Activated T-cell treated with anti-CD3 and anti-CD28 coated beads, Interleukin-2, amount 50 U/mL, for 24 hours (primary cell): ENCODE results near the gene SYTL3.
A peak's percentile ranks its signal among the peaks of the same experiment; 100 is the strongest.

ENCODE experiments used
- DNase-seq: peaks from one replicate; pipeline ENCODE4 v3.0.0-alpha.2; 2020
- H3K27ac Mint-ChIP-seq: 2 replicates; pipeline ENCODE4 v1.8.0; 2020; ENCODE audit warnings: mild to moderate bottlenecking, mixed read lengths
- H3K27me3 Mint-ChIP-seq: 2 replicates; pipeline ENCODE4 v1.8.0; 2020; ENCODE audit warnings: mixed read lengths
- H3K36me3 Mint-ChIP-seq: 2 replicates; pipeline ENCODE4 v1.8.0; 2020; ENCODE audit warnings: low read depth, mixed read lengths
- H3K4me1 Mint-ChIP-seq: 2 replicates; pipeline ENCODE4 v1.8.0; 2020; ENCODE audit warnings: low read depth, mixed read lengths
- H3K4me3 Mint-ChIP-seq: 2 replicates; pipeline ENCODE4 v1.8.0; 2020; ENCODE audit warnings: mild to moderate bottlenecking, moderate library complexity, mixed read lengths
- H3K9me3 Mint-ChIP-seq: 2 replicates; pipeline ENCODE4 v1.8.0; 2020; ENCODE audit warnings: mixed read lengths

The SYTL3 gene

GRCh38 chr6:158764183-158764849 is 114.5 kb downstream of the SYTL3 start:
- no peak overlapping the region for H3K4me3 Mint-ChIP-seq
- peak overlapping the region; percentile 85 for H3K27ac Mint-ChIP-seq
- H3K4me1 Mint-ChIP-seq: peaks cover 1% of the 10 kb centered on the region
- DNase-seq: no peak
- no peaks in the 10 kb centered on the region for H3K27me3 Mint-ChIP-seq
- H3K36me3 Mint-ChIP-seq: peaks cover 98% of the 10 kb centered on the region
- H3K9me3 Mint-ChIP-seq: no peaks in the 10 kb centered on the region

- H3K4me3 Mint-ChIP-seq: no peak overlapping the region
- DNase-seq: no peak
- no peaks in the 10 kb centered on the region for H3K27me3 Mint-ChIP-seq
- peaks cover 98% of the 10 kb centered on the region for H3K36me3 Mint-ChIP-seq
- peaks cover 7% of the 10 kb centered on the region for H3K4me1 Mint-ChIP-seq
- H3K27ac Mint-ChIP-seq: peak overlapping the region; percentile 85
- no peaks in the 10 kb centered on the region for H3K9me3 Mint-ChIP-seq
Measured at GRCh38 chr6:158764926-158765325, 115.1 kb downstream of the SYTL3 start.

GRCh38 chr6:158765499-158766068 is 115.7 kb downstream of the SYTL3 start:
- no peaks in the 10 kb centered on the region for H3K27me3 Mint-ChIP-seq
- H3K4me3 Mint-ChIP-seq: no peak overlapping the region
- H3K27ac Mint-ChIP-seq: peak overlapping the region; percentile 85
- DNase-seq: no peak
- peaks cover 98% of the 10 kb centered on the region for H3K36me3 Mint-ChIP-seq
- no peaks in the 10 kb centered on the region for H3K9me3 Mint-ChIP-seq
- peaks cover 9% of the 10 kb centered on the region for H3K4me1 Mint-ChIP-seq

- H3K4me1 Mint-ChIP-seq: peaks cover 22% of the 10 kb centered on the region
- no peaks in the 10 kb centered on the region for H3K27me3 Mint-ChIP-seq
- peaks cover 100% of the 10 kb centered on the region for H3K36me3 Mint-ChIP-seq
- no peaks in the 10 kb centered on the region for H3K9me3 Mint-ChIP-seq
- H3K4me3 Mint-ChIP-seq: peak overlapping the region; percentile 32
- peak overlapping the region; percentile 91 for H3K27ac Mint-ChIP-seq
- no peak for DNase-seq
Measured at GRCh38 chr6:158766621-158767455, 117.0 kb downstream of the SYTL3 start.

- no peaks in the 10 kb centered on the region for H3K9me3 Mint-ChIP-seq
- no peak overlapping the region for H3K4me3 Mint-ChIP-seq
- H3K4me1 Mint-ChIP-seq: peaks cover 30% of the 10 kb centered on the region
- H3K27me3 Mint-ChIP-seq: no peaks in the 10 kb centered on the region
- peak overlapping the region; percentile 91 for H3K27ac Mint-ChIP-seq
- DNase-seq: peak; percentile 27
- H3K36me3 Mint-ChIP-seq: peaks cover 100% of the 10 kb centered on the region
Measured at GRCh38 chr6:158767709-158768108, 117.9 kb downstream of the SYTL3 start.

GRCh38 chr6:158768436-158768835 is 118.6 kb downstream of the SYTL3 start:
- Mint-ChIP-seq H3K27me3 (no peaks in the 10 kb centered on the region), H3K9me3 (no peaks in the 10 kb centered on the region), H3K27ac (peak overlapping the region; percentile 91), H3K4me1 (peaks cover 37% of the 10 kb centered on the region), H3K4me3 (no peak overlapping the region), H3K36me3 (peaks cover 100% of the 10 kb centered on the region)
- no peak for DNase-seq

GRCh38 chr6:158769234-158769770 is 119.4 kb downstream of the SYTL3 start:
- peaks cover 46% of the 10 kb centered on the region for H3K4me1 Mint-ChIP-seq
- peak overlapping the region; percentile 91 for H3K27ac Mint-ChIP-seq
- H3K27me3 Mint-ChIP-seq: no peaks in the 10 kb centered on the region
- peaks cover 100% of the 10 kb centered on the region for H3K36me3 Mint-ChIP-seq
- H3K4me3 Mint-ChIP-seq: peak overlapping the region; percentile 11
- DNase-seq: peak; percentile 27
- H3K9me3 Mint-ChIP-seq: no peaks in the 10 kb centered on the region

- Mint-ChIP-seq H3K9me3 (no peaks in the 10 kb centered on the region), H3K36me3 (peaks cover 100% of the 10 kb centered on the region), H3K4me1 (peaks cover 49% of the 10 kb centered on the region), H3K27ac (peak overlapping the region; percentile 91), H3K4me3 (no peak overlapping the region), H3K27me3 (no peaks in the 10 kb centered on the region)
- DNase-seq: peak; percentile 31
Measured at GRCh38 chr6:158769771-158770432, 120.0 kb downstream of the SYTL3 start.

- no peak for DNase-seq
- no peaks in the 10 kb centered on the region for H3K9me3 Mint-ChIP-seq
- no peak overlapping the region for H3K4me3 Mint-ChIP-seq
- H3K27me3 Mint-ChIP-seq: no peaks in the 10 kb centered on the region
- H3K4me1 Mint-ChIP-seq: peaks cover 54% of the 10 kb centered on the region
- H3K36me3 Mint-ChIP-seq: peaks cover 100% of the 10 kb centered on the region
- peak overlapping the region; percentile 91 for H3K27ac Mint-ChIP-seq
Measured at GRCh38 chr6:158770533-158771330, 120.9 kb downstream of the SYTL3 start.

- Mint-ChIP-seq H3K4me1 (peaks cover 54% of the 10 kb centered on the region), H3K27ac (peak overlapping the region; percentile 91), H3K27me3 (no peaks in the 10 kb centered on the region), H3K9me3 (no peaks in the 10 kb centered on the region), H3K4me3 (no peak overlapping the region), H3K36me3 (peaks cover 100% of the 10 kb centered on the region)
- no peak for DNase-seq
Measured at GRCh38 chr6:158771399-158772152, 121.7 kb downstream of the SYTL3 start.

GRCh38 chr6:158772172-158772571 is 122.3 kb downstream of the SYTL3 start:
- H3K27me3 Mint-ChIP-seq: no peaks in the 10 kb centered on the region
- DNase-seq: no peak
- no peak overlapping the region for H3K4me3 Mint-ChIP-seq
- H3K27ac Mint-ChIP-seq: peak overlapping the region; percentile 91
- H3K9me3 Mint-ChIP-seq: no peaks in the 10 kb centered on the region
- H3K4me1 Mint-ChIP-seq: peaks cover 60% of the 10 kb centered on the region
- peaks cover 100% of the 10 kb centered on the region for H3K36me3 Mint-ChIP-seq

- no peaks in the 10 kb centered on the region for H3K9me3 Mint-ChIP-seq
- no peak overlapping the region for H3K4me3 Mint-ChIP-seq
- peak overlapping the region; percentile 91 for H3K27ac Mint-ChIP-seq
- H3K4me1 Mint-ChIP-seq: peaks cover 67% of the 10 kb centered on the region
- H3K27me3 Mint-ChIP-seq: no peaks in the 10 kb centered on the region
- peaks cover 100% of the 10 kb centered on the region for H3K36me3 Mint-ChIP-seq
- no peak for DNase-seq
Measured at GRCh38 chr6:158772851-158773371, 123.1 kb downstream of the SYTL3 start.
